A673 (cell line): ENCODE results near the gene COX6B1. TPM values are rescaled to one million over a fixed set of nuclear protein-coding genes. Genes with fewer than 3 reads are reported as not detected.

Source experiments
- BruUV-seq: library from RNA; stranded (reverse); fragments of 400-500 nt; replicated peaks from 2 replicates; lab custom pipeline; 2021; lab: Mats Ljungman, UMichigan
- CTCF ChIA-PET: fragments of 300-600 bp; sonication (Branson Sonifier 250); formaldehyde crosslinking; loops from one replicate; lab custom pipeline; 2022; ENCODE audit warnings: antibody characterized with exemption; lab: Charles Lee
- POLR2A ChIA-PET: fragments of 300-600 bp; sonication (Branson Sonifier 250); formaldehyde crosslinking; loops from one replicate; lab custom pipeline; 2022; ENCODE audit warnings: antibody characterized with exemption; ENCODE audit not compliant: low non-redundant PET; lab: Charles Lee
- DNase-seq: peaks from one replicate; pipeline ENCODE4 v3.0.0-alpha.2; 2015; ENCODE audit warnings: low spot score
- H3K27ac ChIP-seq: fragments of 200-600 bp; sonication (generic); 2 replicates; pipeline ENCODE4 v1.5.1; 2016; ENCODE audit warnings: mixed run types, low read depth, mild to moderate bottlenecking, mixed read lengths, antibody characterized with exemption, low read length; ENCODE audit not compliant: poor library complexity, severe bottlenecking
- H3K27me3 ChIP-seq: fragments of 200-600 bp; sonication (generic); replicated peaks from 2 replicates; pipeline ENCODE4 v1.6.1; 2017; ENCODE audit warnings: mixed run types, low read depth, mild to moderate bottlenecking, mixed read lengths, antibody characterized with exemption, low read length; ENCODE audit not compliant: insufficient read depth, poor library complexity
- H3K36me3 ChIP-seq: fragments of 200-600 bp; sonication (generic); 2 replicates; pipeline ENCODE4 v1.6.1; 2016; ENCODE audit warnings: mixed run types, mild to moderate bottlenecking, mixed read lengths, antibody characterized with exemption, low read length; ENCODE audit not compliant: insufficient read depth, poor library complexity, severe bottlenecking
- H3K4me1 ChIP-seq: fragments of 200-600 bp; sonication (generic); 2 replicates; pipeline ENCODE4 v1.6.1; 2017; ENCODE audit warnings: mixed run types, mild to moderate bottlenecking, mixed read lengths, antibody characterized with exemption, low read length; ENCODE audit not compliant: insufficient read depth, poor library complexity, severe bottlenecking
- H3K4me3 ChIP-seq: fragments of 200-600 bp; sonication (generic); 2 replicates; pipeline ENCODE4 v1.5.1; 2016; ENCODE audit warnings: low read depth, mixed run types, mild to moderate bottlenecking, mixed read lengths, low read length; ENCODE audit not compliant: poor library complexity, severe bottlenecking
- H3K9me3 ChIP-seq: fragments of 200-600 bp; sonication (generic); 2 replicates; pipeline ENCODE4 v1.6.1; 2016; ENCODE audit warnings: mixed run types, low read depth, mild to moderate bottlenecking, mixed read lengths, antibody characterized with exemption, low read length; ENCODE audit not compliant: poor library complexity, severe bottlenecking
- EZH2 ChIP-seq: fragments of 200-600 bp; sonication (generic); IDR thresholded peaks from 2 replicates; pipeline ENCODE4 v1.6.1; 2017; ENCODE audit warnings: borderline replicate concordance, low read depth, mild to moderate bottlenecking, mixed read lengths, antibody characterized with exemption, low read length; ENCODE audit not compliant: poor library complexity, severe bottlenecking
- intact Hi-C: fragments of 100-400 bp; cut with micrococcal nuclease; formaldehyde crosslinking; loops from one replicate; pipeline ENCODE4 v1.10.0; 2022; ENCODE audit not compliant: unreplicated experiment
- total RNA-seq: library from RNA; stranded (reverse); gene quantifications from 2 replicates; pipeline ENCODE4 v1.2.3, GENCODE V29; 2021
- TF ChIP-seq, protein P1 (sequence below): fragments of 300-800, 200-600 bp; sonication (generic); conservative IDR thresholded peaks from 2 replicates; pipeline ENCODE4 v1.5.1; 2017; ENCODE audit warnings: low read depth, mild to moderate bottlenecking, antibody characterized with exemption, low read length, moderate library complexity, mixed read lengths

Gene COX6B1
- total RNA-seq, 1 experiment from 2014 or later: 467 TPM

DNA sequence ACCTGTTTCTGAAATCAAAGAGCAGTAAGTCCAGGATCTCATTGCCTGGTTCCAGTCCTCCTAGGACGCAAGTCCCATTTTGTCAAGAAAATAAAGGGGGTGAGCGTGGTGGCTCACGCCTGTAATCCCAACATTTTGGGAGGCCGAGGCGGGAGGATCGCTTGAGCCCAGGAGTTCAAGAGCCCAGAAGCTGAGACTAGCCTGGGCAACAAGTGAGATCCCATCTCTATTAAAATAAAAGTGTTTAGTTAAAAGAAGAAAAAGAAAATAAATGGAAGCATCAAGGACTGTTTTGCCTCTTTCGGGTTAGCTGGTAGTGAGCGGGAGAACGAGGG lies 35.9 kb upstream of the COX6B1 start:
- BruUV-seq: no TSS peak
- CTCF ChIA-PET: no interaction called here
- peaks cover 6% of the 10 kb centered on the region for H3K4me1 ChIP-seq
- no peaks in the 10 kb centered on the region for H3K36me3 ChIP-seq
- peak overlapping the region; percentile 66 for H3K4me3 ChIP-seq
- no peak overlapping the region for H3K27ac ChIP-seq
- DNase-seq: no peak
- H3K9me3 ChIP-seq: peaks cover 8% of the 10 kb centered on the region
- TF ChIP-seq, protein P1, sequence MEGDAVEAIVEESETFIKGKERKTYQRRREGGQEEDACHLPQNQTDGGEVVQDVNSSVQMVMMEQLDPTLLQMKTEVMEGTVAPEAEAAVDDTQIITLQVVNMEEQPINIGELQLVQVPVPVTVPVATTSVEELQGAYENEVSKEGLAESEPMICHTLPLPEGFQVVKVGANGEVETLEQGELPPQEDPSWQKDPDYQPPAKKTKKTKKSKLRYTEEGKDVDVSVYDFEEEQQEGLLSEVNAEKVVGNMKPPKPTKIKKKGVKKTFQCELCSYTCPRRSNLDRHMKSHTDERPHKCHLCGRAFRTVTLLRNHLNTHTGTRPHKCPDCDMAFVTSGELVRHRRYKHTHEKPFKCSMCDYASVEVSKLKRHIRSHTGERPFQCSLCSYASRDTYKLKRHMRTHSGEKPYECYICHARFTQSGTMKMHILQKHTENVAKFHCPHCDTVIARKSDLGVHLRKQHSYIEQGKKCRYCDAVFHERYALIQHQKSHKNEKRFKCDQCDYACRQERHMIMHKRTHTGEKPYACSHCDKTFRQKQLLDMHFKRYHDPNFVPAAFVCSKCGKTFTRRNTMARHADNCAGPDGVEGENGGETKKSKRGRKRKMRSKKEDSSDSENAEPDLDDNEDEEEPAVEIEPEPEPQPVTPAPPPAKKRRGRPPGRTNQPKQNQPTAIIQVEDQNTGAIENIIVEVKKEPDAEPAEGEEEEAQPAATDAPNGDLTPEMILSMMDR: no peak
- TF ChIP-seq EZH2: no peak
- no peaks in the 10 kb centered on the region for H3K27me3 ChIP-seq
- intact Hi-C loops: no loop called here
- POLR2A ChIA-PET: no interaction called here

DNA sequence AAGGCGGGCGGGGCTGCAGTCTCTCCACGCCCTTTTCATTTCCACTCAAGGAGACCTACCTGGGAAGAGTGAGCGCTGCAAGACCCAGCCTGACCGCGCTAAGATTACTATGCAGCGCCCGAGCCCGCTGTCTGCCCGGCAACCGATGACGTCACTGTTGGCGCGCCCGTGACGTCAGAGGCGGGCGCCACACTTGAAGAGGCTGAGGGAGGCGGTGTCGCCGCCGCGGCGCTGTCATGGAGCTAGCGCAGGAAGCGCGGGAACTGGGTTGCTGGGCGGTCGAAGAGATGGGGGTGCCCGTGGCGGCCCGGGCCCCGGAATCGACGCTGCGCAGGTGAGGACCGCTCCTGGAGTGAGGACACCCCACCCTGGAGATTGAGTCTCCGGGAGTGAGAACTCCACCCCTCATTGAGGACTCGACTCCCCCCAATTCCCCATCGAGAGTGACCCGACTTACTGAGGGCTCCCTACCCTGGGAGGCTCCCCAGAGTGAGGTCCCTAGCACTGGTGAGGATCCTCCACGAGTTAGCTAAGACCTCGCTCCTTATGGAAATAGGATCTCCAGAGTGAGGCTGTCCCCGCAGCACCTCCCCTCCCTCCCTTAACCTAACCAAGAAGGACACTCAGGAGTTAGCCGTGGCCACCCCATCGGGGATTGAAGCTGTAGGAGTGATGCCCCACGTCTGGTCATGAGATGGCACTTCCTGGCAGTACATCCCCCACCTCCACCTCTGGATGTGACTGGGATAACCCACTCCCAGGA lies 35.4 kb upstream of the COX6B1 start, which contains the start of gene HAUS5:
Gene HAUS5 (plus strand): TSS at position 177 of the 763 bp plus-strand sequence. CDS start 60 bp downstream, at position 237.
- intact Hi-C loops: no loop called here
- TF ChIP-seq EZH2: no peak
- TF ChIP-seq, protein P1: no peak
- Histone ChIP-seq H3K27ac (peak within 1 kb of the TSS; percentile 75), H3K36me3 (no peaks in the 10 kb centered on the region), H3K4me1 (peaks cover 6% of the 10 kb centered on the region), H3K27me3 (no peaks in the 10 kb centered on the region), H3K9me3 (peaks cover 4% of the 10 kb centered on the region), H3K4me3 (peak within 1 kb of the TSS; percentile 66)
- BruUV-seq: no TSS peak
- DNase-seq: peak; percentile 95
- CTCF ChIA-PET: no interaction called here
- POLR2A ChIA-PET: interaction anchor here (0.5 to 0.6 kb wide), 2 partner anchors 30 to 75 kb away, joined by 4 to 6 read pairs; no protein-coding TSS in a partner anchor

DNA sequence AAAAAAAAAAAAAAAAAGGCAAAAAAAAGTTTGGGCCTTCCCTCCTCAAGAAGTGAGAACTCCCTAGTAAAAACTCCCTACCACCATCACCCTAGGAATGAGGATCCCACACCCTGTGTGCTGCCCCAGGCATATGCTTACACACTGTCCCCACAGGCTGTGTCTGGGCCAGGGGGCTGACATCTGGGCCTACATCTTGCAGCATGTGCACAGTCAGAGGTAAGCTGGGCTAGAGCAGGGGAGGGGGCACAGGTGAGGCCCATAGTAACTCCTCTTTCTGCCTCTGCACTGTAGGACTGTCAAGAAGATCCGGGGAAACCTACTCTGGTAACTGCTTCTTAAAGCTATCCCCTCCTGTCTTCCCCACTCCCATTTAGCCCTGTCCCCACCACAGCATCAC lies 34.5 kb upstream of the COX6B1 start:
- Histone ChIP-seq H3K4me3 (peak overlapping the region; percentile 66), H3K27ac (no peak overlapping the region), H3K9me3 (no peaks in the 10 kb centered on the region), H3K36me3 (no peaks in the 10 kb centered on the region), H3K27me3 (no peaks in the 10 kb centered on the region), H3K4me1 (peaks cover 6% of the 10 kb centered on the region)
- DNase-seq: no peak
- TF ChIP-seq EZH2: no peak
- TF ChIP-seq, protein P1: no peak
- intact Hi-C loops: no loop called here
- CTCF ChIA-PET: no interaction called here
- BruUV-seq: TSS peak; percentile 76
- POLR2A ChIA-PET: no interaction called here
